PFSK-1 (cell line): ENCODE data around the gene NTN3.

Source experiments
- FOXP2 ChIP-seq: optimal IDR thresholded peaks from 2 replicates; pipeline ENCODE3; 2011; ENCODE audit warnings: borderline replicate concordance, control low read depth, inconsistent platforms; ENCODE audit not compliant: insufficient read depth; ENCODE audit errors: extremely low read length, extremely low read depth
- POLR2AphosphoS5 ChIP-seq: IDR thresholded peaks from 2 replicates; pipeline ENCODE4 v1.6.1; 2012; ENCODE audit warnings: low read depth, mild to moderate bottlenecking, control low read depth, low read length, moderate library complexity
- REST ChIP-seq, 2 experiments: IDR thresholded peaks; 2 replicates each; pipeline versions ENCODE4 v1.6.1 to v1.8.0; 2011 to 2012; ENCODE audit warnings: low read depth in 2 of 2, low read length in 2 of 2, control low read depth in 1 of 2, inconsistent platforms in 1 of 2, mild to moderate bottlenecking in 1 of 2, moderate library complexity in 1 of 2; ENCODE audit not compliant: insufficient read depth in 1 of 2
- SIN3A ChIP-seq: IDR thresholded peaks from 2 replicates; pipeline ENCODE4 v1.6.1; 2012; ENCODE audit warnings: mild to moderate bottlenecking, low read length, moderate library complexity, borderline replicate concordance; ENCODE audit not compliant: insufficient read depth
- TAF1 ChIP-seq: IDR thresholded peaks from 2 replicates; pipeline ENCODE4 v1.6.1; 2012; ENCODE audit warnings: low read length, control low read depth, borderline replicate concordance; ENCODE audit not compliant: insufficient read depth

Gene NTN3

GRCh38 chr16:2457267-2457666 lies 13.8 kb upstream of the NTN3 start:
- TF ChIP-seq REST (IDR thresholded peaks at IDR 0.05; ENCODE audit: insufficient read depth in 1 of 2, low read depth in 2 of 2, low read length in 2 of 2) = no peak
- no peak for TF ChIP-seq FOXP2
- no peak for TF ChIP-seq POLR2AphosphoS5
- no peak for TF ChIP-seq SIN3A
- no peak for TF ChIP-seq TAF1

DNA sequence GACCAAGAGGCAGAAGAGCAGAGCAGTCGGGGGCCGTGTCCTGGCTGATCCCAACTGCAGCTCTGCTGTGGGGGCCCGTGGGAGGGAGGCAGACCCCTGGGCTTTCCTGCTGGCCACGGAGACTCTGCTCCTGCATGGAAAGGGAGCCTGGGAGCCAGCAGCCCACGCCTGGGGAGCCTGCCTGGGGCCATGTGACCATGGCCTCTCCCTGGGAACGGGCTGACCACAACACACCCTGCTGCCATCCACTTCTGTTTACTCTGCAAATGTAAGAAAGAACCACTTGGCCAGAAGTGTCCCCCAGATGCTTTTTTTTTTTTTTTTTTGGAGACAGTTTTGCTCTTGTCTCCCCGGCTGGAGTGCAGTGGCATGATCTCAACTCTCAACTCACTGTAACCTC lies 13.2 kb upstream of the NTN3 start:
- TF ChIP-seq POLR2AphosphoS5 (no peak), REST (IDR thresholded peaks at IDR 0.05; ENCODE audit: insufficient read depth in 1 of 2, low read depth in 2 of 2, low read length in 2 of 2) (no peak), FOXP2 (no peak), SIN3A (no peak), TAF1 (no peak)

- TF ChIP-seq REST (IDR thresholded peaks at IDR 0.05; ENCODE audit: insufficient read depth in 1 of 2, low read depth in 2 of 2, low read length in 2 of 2) = no peak
- TF ChIP-seq POLR2AphosphoS5 = peak; percentile 6; the same call in 1 of the 2 replicates
- no peak for TF ChIP-seq FOXP2
- TF ChIP-seq TAF1 = no peak
These were observed 12.0 kb upstream of the NTN3 start for GRCh38 chr16:2458887-2459646.

DNA sequence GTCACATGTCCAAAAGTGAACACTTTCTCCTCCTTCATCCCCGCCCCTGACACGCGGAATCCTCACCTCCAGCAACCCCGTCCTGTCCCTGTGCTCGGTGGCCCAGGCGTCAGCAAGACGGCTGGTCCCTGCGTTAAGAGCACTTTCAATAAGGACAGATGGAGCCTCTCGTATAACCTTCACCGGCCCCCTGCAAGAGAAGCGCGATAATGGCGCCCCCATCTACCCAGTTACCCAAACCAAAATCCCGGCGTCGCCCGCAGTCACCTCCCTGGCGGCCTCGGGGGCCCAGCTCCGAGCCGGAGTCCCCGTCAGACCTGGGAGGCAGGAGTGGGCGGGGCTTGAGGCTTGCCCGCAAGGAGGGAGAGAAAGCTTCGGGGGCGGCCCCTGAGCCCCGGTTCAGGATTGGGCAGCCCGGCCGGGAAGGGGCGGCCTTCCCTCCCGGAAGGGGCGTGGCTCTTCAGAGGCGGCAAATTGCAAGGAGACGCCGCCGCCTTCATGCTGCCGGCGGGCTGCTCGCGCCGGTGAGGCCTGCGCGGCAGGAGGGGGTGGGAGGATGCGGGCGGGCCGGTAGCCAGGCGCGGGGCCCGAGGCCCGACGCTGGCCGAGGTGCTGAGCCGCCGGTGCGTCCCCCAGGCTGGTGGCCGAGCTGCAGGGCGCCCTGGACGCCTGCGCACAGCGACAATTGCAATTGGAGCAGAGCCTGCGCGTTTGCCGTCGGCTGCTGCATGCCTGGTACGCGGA lies 11.3 kb upstream of the NTN3 start, which contains the start of gene TEDC2:
Gene TEDC2 (plus strand): TSS at position 463 of the 744 bp plus-strand sequence. CDS start 36 bp downstream, at position 499.
- peak; percentile 40; the same call in 1 of the 2 replicates for TF ChIP-seq POLR2AphosphoS5
- TF ChIP-seq FOXP2 = peak; percentile 30
- 0 out of 2 replicates have a peak, but pooled peaks have one; percentile 64 for TF ChIP-seq SIN3A
- TF ChIP-seq REST (IDR thresholded peaks at IDR 0.05; ENCODE audit: insufficient read depth in 1 of 2, low read depth in 2 of 2, low read length in 2 of 2) = peak; percentile 62 to 85; a peak in 3 of 4 replicates
- no peak; the same call in 1 of the 2 replicates for TF ChIP-seq TAF1
